ENCODE data around the gene SND1. TPM values are rescaled to one million over a fixed set of nuclear protein-coding genes. Genes with fewer than 3 reads are reported as not detected.

The SND1 gene
- total and polyA plus RNA-seq, 2 donors (not counting 3 experiments of a cell fraction or from before 2014, with no cell fraction given): 116 to 249 TPM

DNA sequence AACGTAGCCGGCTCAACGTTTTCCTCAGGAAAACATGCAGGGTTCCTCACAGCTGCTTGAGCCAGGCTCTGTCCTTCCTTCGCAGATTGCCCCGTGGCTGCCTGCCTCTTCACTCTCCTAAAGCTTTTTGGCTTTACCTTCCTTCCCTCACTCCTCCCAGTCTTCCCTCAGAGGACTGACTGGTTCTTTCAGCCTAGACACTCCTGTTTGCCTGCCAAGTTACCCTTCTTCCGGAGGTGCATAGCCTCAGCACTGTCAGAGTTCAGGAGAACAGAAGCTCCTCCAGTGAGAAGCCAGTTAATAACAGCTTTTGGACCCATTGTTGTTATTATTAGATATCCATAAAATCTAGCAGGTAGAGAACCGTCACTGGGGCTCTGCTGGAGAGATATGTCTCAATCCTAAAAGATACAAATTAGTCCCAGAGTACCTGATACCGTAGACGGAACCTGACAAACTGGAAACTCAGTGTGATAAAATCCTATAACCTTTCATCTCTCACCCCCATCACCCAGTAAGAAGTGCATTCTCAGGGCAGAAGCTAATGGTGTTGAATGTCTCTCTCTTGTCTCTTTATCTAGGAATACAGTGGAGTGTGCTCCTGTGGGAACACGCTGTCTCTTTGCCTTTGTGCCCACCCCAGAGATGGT lies 79.6 kb downstream of the SND1 start:
- no peak for FAIRE-seq
- Histone ChIP-seq H3K27me3 (ENCODE audit: control insufficient read depth in 2 of 2, insufficient read depth in 2 of 2, low read length in 2 of 2) (no peaks in the 10 kb centered on the region), H3K79me2 (ENCODE audit: control insufficient read depth, insufficient read depth, low read length) (peaks cover 32% of the 10 kb centered on the region), H3K9ac (replicated peaks; ENCODE audit: extremely low read depth, insufficient read depth, low read length) (no peak overlapping the region), H3K27ac (ENCODE audit: insufficient read depth, low read depth, low read length) (no peak overlapping the region), H2AFZ (ENCODE audit: low read depth, low read length) (no peak overlapping the region), H3K9me3 (replicated peaks; ENCODE audit: control insufficient read depth, insufficient read depth, low read length) (no peaks in the 10 kb centered on the region), H3K4me3 (replicated peaks in 1 of 3; ENCODE audit: insufficient read depth in 1 of 3, low read depth in 1 of 3, low read length in 3 of 3) (no peak overlapping the region), H3K9me1 (replicated peaks; ENCODE audit: control insufficient read depth, extremely low read depth, insufficient read depth, low read length) (no peaks in the 10 kb centered on the region), H4K20me1 (replicated peaks; ENCODE audit: control insufficient read depth, extremely low read depth, insufficient read depth, low read length) (no peaks in the 10 kb centered on the region), H3K36me3 (ENCODE audit: control insufficient read depth in 2 of 2, extremely low read depth in 1 of 2, insufficient read depth in 2 of 2, low read length in 2 of 2) (peaks cover 7 to 11% of the 10 kb centered on the region in 2 experiments), H3K4me2 (ENCODE audit: insufficient read depth, low read length) (no peak overlapping the region), H3K4me1 (ENCODE audit: control insufficient read depth, extremely low read depth, insufficient read depth, low read length) (no peaks in the 10 kb centered on the region)
- TF ChIP-seq GATA2 (IDR thresholded peaks at IDR 0.05; ENCODE audit: insufficient read depth, insufficient read length, low read depth, low read length): no peak
- TF ChIP-seq MYC (IDR thresholded peaks at IDR 0.05; ENCODE audit: low read depth, low read length): no peak
- TF ChIP-seq JUN (IDR thresholded peaks at IDR 0.05; ENCODE audit: borderline replicate concordance, insufficient read depth, insufficient read length, low read depth): no peak
- TF ChIP-seq, protein P1, sequence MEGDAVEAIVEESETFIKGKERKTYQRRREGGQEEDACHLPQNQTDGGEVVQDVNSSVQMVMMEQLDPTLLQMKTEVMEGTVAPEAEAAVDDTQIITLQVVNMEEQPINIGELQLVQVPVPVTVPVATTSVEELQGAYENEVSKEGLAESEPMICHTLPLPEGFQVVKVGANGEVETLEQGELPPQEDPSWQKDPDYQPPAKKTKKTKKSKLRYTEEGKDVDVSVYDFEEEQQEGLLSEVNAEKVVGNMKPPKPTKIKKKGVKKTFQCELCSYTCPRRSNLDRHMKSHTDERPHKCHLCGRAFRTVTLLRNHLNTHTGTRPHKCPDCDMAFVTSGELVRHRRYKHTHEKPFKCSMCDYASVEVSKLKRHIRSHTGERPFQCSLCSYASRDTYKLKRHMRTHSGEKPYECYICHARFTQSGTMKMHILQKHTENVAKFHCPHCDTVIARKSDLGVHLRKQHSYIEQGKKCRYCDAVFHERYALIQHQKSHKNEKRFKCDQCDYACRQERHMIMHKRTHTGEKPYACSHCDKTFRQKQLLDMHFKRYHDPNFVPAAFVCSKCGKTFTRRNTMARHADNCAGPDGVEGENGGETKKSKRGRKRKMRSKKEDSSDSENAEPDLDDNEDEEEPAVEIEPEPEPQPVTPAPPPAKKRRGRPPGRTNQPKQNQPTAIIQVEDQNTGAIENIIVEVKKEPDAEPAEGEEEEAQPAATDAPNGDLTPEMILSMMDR (IDR thresholded peaks at IDR 0.05; ENCODE audit: extremely low read depth in 1 of 2, insufficient read depth in 1 of 2, low read depth in 1 of 2, low read length in 2 of 2): no peak
- no peak for TF ChIP-seq POLR2AphosphoS5 (IDR thresholded peaks at IDR 0.05; ENCODE audit: insufficient read depth, low read depth, low read length)
- TF ChIP-seq MAX (IDR thresholded peaks at IDR 0.05; ENCODE audit: insufficient read depth, insufficient read length): no peak
- no peak for TF ChIP-seq EZH2 (IDR thresholded peaks at IDR 0.05; ENCODE audit: borderline replicate concordance, low read depth, low read length, severe bottlenecking)
- TF ChIP-seq FOS (IDR thresholded peaks at IDR 0.05; ENCODE audit: borderline replicate concordance, insufficient read depth, low read length): no peak
- no peak for TF ChIP-seq POLR2A (IDR thresholded peaks at IDR 0.05; ENCODE audit: low read depth, low read length)
- no peak for DNase-seq (ENCODE audit: low read depth, low spot score)
- BruUV-seq (replicated peaks): no TSS peak
- dilution Hi-C loops (cut with MboI; ENCODE audit: extremely low pct_ligation_motif_present, low sequenced_read_pairs) (no loop called here), intact Hi-C loops (cut with micrococcal nuclease) (no loop called here)
- CTCF ChIA-PET: no interaction called here
- POLR2A ChIA-PET: interaction anchor here (0.6 kb wide), 1 partner anchor 268 kb away, joined by 3 read pairs; no protein-coding TSS in a partner anchor

All from endothelial cell of umbilical vein (primary cell).